K562 (cell line): ENCODE results near the gene HSD17B8.

Experiments used
- KLF6 ChIP-seq: fragments of 250-450 bp; sonication (Bioruptor Pico); IDR thresholded peaks from 2 replicates; pipeline ENCODE4 v1.4.0; 2020; ENCODE audit warnings: mild to moderate bottlenecking, moderate library complexity, borderline replicate concordance
- TCF3 ChIP-seq: sonication (generic); formaldehyde crosslinking; IDR thresholded peaks from 2 replicates; pipeline ENCODE4 v1.4.0; 2020; ENCODE audit warnings: mild to moderate bottlenecking, missing genetic modification reagents

GRCh38 chr6:33167374-33168283 lies 36.8 kb upstream of the HSD17B8 start:
- TF ChIP-seq TCF3 (CRISPR knock-in tag) (no peak), KLF6 (CRISPR knock-in tag) (no peak)
